Fibroblast of lung (primary cell): Measurements from ENCODE around the gene FBXW11. TPM values are rescaled to one million over a fixed set of nuclear protein-coding genes. Genes with fewer than 3 reads are reported as not detected.

Experiments used
- DNase-seq, 2 donors: peaks; one replicate each; pipeline versions ENCODE4 v3.0.0 to v3.0.0-alpha.2; 2010; ENCODE audit warnings: low read depth in 2 of 2
- H2AFZ ChIP-seq: 2 replicates; pipeline ENCODE4 v1.5.1; 2012; ENCODE audit warnings: low read length, control low read depth, inconsistent platforms
- H3K27ac ChIP-seq: 2 replicates; pipeline ENCODE4 v1.5.1; 2011; ENCODE audit warnings: low read length, control low read depth; ENCODE audit not compliant: insufficient read depth
- H3K27me3 ChIP-seq: 2 replicates; pipeline ENCODE4 v1.5.1; 2011; ENCODE audit warnings: mild to moderate bottlenecking, low read length; ENCODE audit not compliant: control insufficient read depth, insufficient read depth
- H3K36me3 ChIP-seq: 2 replicates; pipeline ENCODE4 v1.5.1; 2011; ENCODE audit warnings: low read length; ENCODE audit not compliant: control insufficient read depth, insufficient read depth
- H3K4me1 ChIP-seq: 2 replicates; pipeline ENCODE4 v1.5.1; 2011; ENCODE audit warnings: low read length; ENCODE audit not compliant: control insufficient read depth, insufficient read depth; ENCODE audit errors: extremely low read depth
- H3K4me2 ChIP-seq: 2 replicates; pipeline ENCODE4 v1.5.1; 2011; ENCODE audit warnings: low read length, control low read depth; ENCODE audit not compliant: insufficient read depth; ENCODE audit errors: extremely low read depth
- H3K4me3 ChIP-seq, 4 experiments: fragments of 200-600 bp in 1 of 4; sonication (generic) in 1 of 4; replicated peaks in 1 of 4; 2 replicates each; pipeline ENCODE4 v1.5.1; 2011 to 2016; ENCODE audit warnings: low read length in 4 of 4, low read depth in 3 of 4, mild to moderate bottlenecking in 3 of 4, control low read depth in 2 of 4, inconsistent platforms in 1 of 4, mixed read lengths in 1 of 4; ENCODE audit not compliant: insufficient read depth in 1 of 4; ENCODE audit errors: control extremely low read depth in 1 of 4
- H3K79me2 ChIP-seq: 2 replicates; pipeline ENCODE4 v1.5.1; 2012; ENCODE audit warnings: mild to moderate bottlenecking, low read length, inconsistent platforms; ENCODE audit not compliant: control insufficient read depth, insufficient read depth
- H3K9ac ChIP-seq: 2 replicates; pipeline ENCODE4 v1.5.1; 2011; ENCODE audit warnings: mild to moderate bottlenecking, low read length, control low read depth; ENCODE audit not compliant: insufficient read depth
- H3K9me3 ChIP-seq: 2 replicates; pipeline ENCODE4 v1.5.1; 2012; ENCODE audit warnings: low read depth, low read length; ENCODE audit not compliant: control insufficient read depth, insufficient read depth
- H4K20me1 ChIP-seq: 2 replicates; pipeline ENCODE4 v1.5.1; 2011; ENCODE audit warnings: low read length; ENCODE audit not compliant: control insufficient read depth, insufficient read depth; ENCODE audit errors: extremely low read depth
- EZH2 ChIP-seq: IDR thresholded peaks from 2 replicates; pipeline ENCODE4 v1.5.1; 2012; ENCODE audit warnings: low read length, control low read depth, mild to moderate bottlenecking; ENCODE audit errors: missing control alignments
- polyA plus RNA-seq, 2 donors: library from polyadenylated mRNA; depleted of rRNA in 1 of 2; stranded (reverse) in 1 of 2; unstranded in 1 of 2; fragments of >200 nt; gene quantifications; 2 replicates each; pipeline ENCODE4 v1.2.1, GENCODE V29; 2011 to 2012; ENCODE audit warnings: missing spikeins in 1 of 2
- total RNA-seq: library from RNA; depleted of rRNA; stranded (reverse); fragments of >200 nt; gene quantifications from 2 replicates; pipeline ENCODE4 v1.2.1, GENCODE V29; 2014
- TF ChIP-seq, protein P1 (sequence below), 2 donors: IDR thresholded peaks in 1 of 2; conservative IDR thresholded peaks in 1 of 2; 1 replicate in 1 of 2; 2 replicates in 1 of 2; pipeline ENCODE4 v1.5.1; 2011 to 2012; ENCODE audit warnings: low read length in 2 of 2, control low read depth in 1 of 2, inconsistent platforms in 1 of 2, low read depth in 1 of 2, mild to moderate bottlenecking in 1 of 2

The FBXW11 gene
- total and polyA plus RNA-seq, 2 donors (not counting 1 experiment from before 2014, with no cell fraction given), result 52.6 to 113 TPM

DNA sequence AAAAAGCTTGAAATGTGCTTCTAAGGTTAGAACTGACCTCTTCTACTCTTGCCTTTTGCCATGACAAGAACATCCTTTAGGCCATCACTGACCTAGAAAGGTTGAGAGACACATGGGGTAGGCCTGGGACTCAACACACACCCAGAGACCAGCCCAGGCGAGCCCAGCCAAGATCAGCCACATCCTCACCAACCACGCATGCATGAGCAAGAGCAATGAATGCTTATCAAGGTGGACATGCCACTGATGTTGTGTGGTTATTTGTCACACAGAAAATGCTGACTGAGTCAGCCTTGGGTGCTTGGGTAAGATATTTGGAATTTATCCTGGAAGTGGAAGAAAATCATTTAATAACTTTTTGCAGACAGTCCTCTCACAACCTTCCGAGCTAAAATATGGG lies 181.4 kb downstream of the FBXW11 start:
- no peaks in the 10 kb centered on the region for H4K20me1 ChIP-seq
- peaks cover 5% of the 10 kb centered on the region for H3K27me3 ChIP-seq
- H3K4me1 ChIP-seq, result no peaks in the 10 kb centered on the region
- H3K79me2 ChIP-seq, result no peaks in the 10 kb centered on the region
- no peak overlapping the region for H3K4me3 ChIP-seq
- H3K27ac ChIP-seq, result no peak overlapping the region
- H3K36me3 ChIP-seq, result no peaks in the 10 kb centered on the region
- H2AFZ ChIP-seq, result no peak overlapping the region
- H3K4me2 ChIP-seq, result no peak overlapping the region
- H3K9ac ChIP-seq, result no peak overlapping the region
- TF ChIP-seq, protein P1, sequence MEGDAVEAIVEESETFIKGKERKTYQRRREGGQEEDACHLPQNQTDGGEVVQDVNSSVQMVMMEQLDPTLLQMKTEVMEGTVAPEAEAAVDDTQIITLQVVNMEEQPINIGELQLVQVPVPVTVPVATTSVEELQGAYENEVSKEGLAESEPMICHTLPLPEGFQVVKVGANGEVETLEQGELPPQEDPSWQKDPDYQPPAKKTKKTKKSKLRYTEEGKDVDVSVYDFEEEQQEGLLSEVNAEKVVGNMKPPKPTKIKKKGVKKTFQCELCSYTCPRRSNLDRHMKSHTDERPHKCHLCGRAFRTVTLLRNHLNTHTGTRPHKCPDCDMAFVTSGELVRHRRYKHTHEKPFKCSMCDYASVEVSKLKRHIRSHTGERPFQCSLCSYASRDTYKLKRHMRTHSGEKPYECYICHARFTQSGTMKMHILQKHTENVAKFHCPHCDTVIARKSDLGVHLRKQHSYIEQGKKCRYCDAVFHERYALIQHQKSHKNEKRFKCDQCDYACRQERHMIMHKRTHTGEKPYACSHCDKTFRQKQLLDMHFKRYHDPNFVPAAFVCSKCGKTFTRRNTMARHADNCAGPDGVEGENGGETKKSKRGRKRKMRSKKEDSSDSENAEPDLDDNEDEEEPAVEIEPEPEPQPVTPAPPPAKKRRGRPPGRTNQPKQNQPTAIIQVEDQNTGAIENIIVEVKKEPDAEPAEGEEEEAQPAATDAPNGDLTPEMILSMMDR (conservative IDR thresholded peaks at IDR 0.05 in 1 of 2, IDR thresholded peaks at IDR 0.05 in 1 of 2; ENCODE audit: low read depth in 1 of 2, low read length in 2 of 2), result no peak
- no peak for TF ChIP-seq EZH2
- peak in 1 of 2 donors; percentile 81 for DNase-seq
- H3K9me3 ChIP-seq, result no peaks in the 10 kb centered on the region

DNA sequence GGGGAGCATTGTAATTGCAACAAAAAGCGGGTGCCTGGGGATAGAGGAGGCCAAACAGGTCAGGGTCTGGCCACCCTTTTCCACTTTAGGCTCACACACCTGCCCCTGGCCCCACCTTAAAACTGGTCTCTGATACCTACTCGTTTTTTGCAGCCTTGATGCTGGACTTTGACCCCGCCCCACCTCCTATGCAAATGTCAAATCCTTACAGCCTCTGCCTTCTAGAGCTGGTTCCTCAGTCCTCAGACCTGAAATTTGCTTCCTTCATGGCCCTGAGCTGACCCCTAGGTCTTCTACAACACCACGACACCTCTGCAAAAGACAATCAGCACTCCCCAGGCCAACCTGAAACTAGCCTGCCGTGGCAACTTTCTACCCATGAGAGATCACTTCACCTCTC lies 183.2 kb downstream of the FBXW11 start:
- Histone ChIP-seq H3K27ac (no peak overlapping the region), H2AFZ (no peak overlapping the region), H3K4me2 (no peak overlapping the region), H3K4me3 (no peak overlapping the region), H3K9me3 (no peaks in the 10 kb centered on the region), H4K20me1 (no peaks in the 10 kb centered on the region), H3K9ac (no peak overlapping the region), H3K27me3 (peaks cover 5% of the 10 kb centered on the region), H3K4me1 (no peaks in the 10 kb centered on the region), H3K36me3 (no peaks in the 10 kb centered on the region), H3K79me2 (no peaks in the 10 kb centered on the region)
- TF ChIP-seq, protein P1 (conservative IDR thresholded peaks at IDR 0.05 in 1 of 2, IDR thresholded peaks at IDR 0.05 in 1 of 2; ENCODE audit: low read depth in 1 of 2, low read length in 2 of 2), result no peak
- no peak for TF ChIP-seq EZH2
- DNase-seq, result no peak

DNA sequence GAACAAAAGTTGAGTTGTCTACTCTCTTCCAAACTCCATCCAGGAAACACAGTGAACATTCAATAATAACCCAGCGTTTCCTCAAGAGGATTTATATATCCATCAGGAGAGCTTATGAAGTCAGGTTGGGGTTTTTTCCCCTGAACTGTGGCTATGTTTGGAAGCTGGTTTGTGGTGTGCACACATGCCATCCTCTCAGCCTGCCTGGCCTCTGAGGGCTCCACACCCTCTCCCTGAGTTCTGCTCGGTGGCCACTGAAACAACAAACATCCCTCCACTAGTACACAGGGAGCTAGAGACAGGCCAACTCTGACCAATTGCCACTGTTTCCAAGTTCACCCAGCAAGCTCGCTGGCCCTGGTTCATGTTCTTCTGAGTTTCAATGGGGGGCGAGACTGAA lies 185.2 kb downstream of the FBXW11 start:
- Histone ChIP-seq H4K20me1 (no peaks in the 10 kb centered on the region), H3K36me3 (no peaks in the 10 kb centered on the region), H3K27ac (no peak overlapping the region), H3K4me2 (no peak overlapping the region), H2AFZ (no peak overlapping the region), H3K79me2 (no peaks in the 10 kb centered on the region), H3K4me3 (no peak overlapping the region), H3K9ac (no peak overlapping the region), H3K9me3 (no peaks in the 10 kb centered on the region), H3K27me3 (peaks cover 2% of the 10 kb centered on the region), H3K4me1 (no peaks in the 10 kb centered on the region)
- DNase-seq, result no peak
- no peak for TF ChIP-seq EZH2
- TF ChIP-seq, protein P1 (conservative IDR thresholded peaks at IDR 0.05 in 1 of 2, IDR thresholded peaks at IDR 0.05 in 1 of 2; ENCODE audit: low read depth in 1 of 2, low read length in 2 of 2), result no peak
